Measurements from ENCODE around the gene PDE6C.

The PDE6C gene

GRCh38 chr10:93595378-93596161, 16.8 kb upstream of the PDE6C start:
- DNase-seq = peak; percentile 90

- peak; percentile 74 for DNase-seq
Measured at GRCh38 chr10:93596539-93596938, 15.8 kb upstream of the PDE6C start.

- no peak for DNase-seq
Measured at GRCh38 chr10:93597075-93597599, 15.2 kb upstream of the PDE6C start.

GRCh38 chr10:93598157-93598556, 14.2 kb upstream of the PDE6C start:
- DNase-seq = peak; percentile 24

- DNase-seq = peak; percentile 21
Measured at GRCh38 chr10:93599335-93599734, 13.0 kb upstream of the PDE6C start.

- peak; percentile 42 for DNase-seq
Measured at GRCh38 chr10:93599778-93600177, 12.6 kb upstream of the PDE6C start.

GRCh38 chr10:93600446-93601145, 11.7 kb upstream of the PDE6C start:
- peak; percentile 73 for DNase-seq

- DNase-seq = peak; percentile 67
Measured at GRCh38 chr10:93601146-93601773, 11.1 kb upstream of the PDE6C start, which contains the start of gene RBP4. Gene RBP4 (minus strand): TSS chr10:93601235. CDS start chr10:93601028, 207 bp downstream.

- DNase-seq = no peak
Measured at GRCh38 chr10:93601774-93602162, 10.6 kb upstream of the PDE6C start.

GRCh38 chr10:93603023-93603422, 9.3 kb upstream of the PDE6C start:
- no peak for DNase-seq

GRCh38 chr10:93604146-93604545, 8.2 kb upstream of the PDE6C start:
- DNase-seq = no peak

- DNase-seq = no peak
Measured at GRCh38 chr10:93608421-93608820, 3.9 kb upstream of the PDE6C start.

- DNase-seq = peak; percentile 6
Measured at GRCh38 chr10:93613126-93613525, 789 bp downstream of the PDE6C start.

GRCh38 chr10:93614101-93614825, 1.9 kb downstream of the PDE6C start:
- DNase-seq = peak; percentile 18

GRCh38 chr10:93615576-93616235, 3.4 kb downstream of the PDE6C start:
- no peak for DNase-seq

- DNase-seq = no peak
Measured at GRCh38 chr10:93620925-93621324, 8.6 kb downstream of the PDE6C start.

GRCh38 chr10:93622942-93623341, 10.6 kb downstream of the PDE6C start:
- DNase-seq = no peak

- DNase-seq = no peak
Measured at GRCh38 chr10:93628858-93629257, 16.5 kb downstream of the PDE6C start.

- no peak for DNase-seq
Measured at GRCh38 chr10:93629647-93630305, 17.4 kb downstream of the PDE6C start.

GRCh38 chr10:93630625-93631557, 18.6 kb downstream of the PDE6C start:
- no peak for DNase-seq

GRCh38 chr10:93639791-93640190, 27.5 kb downstream of the PDE6C start:
- DNase-seq = no peak

All from islet precursor cell (in vitro differentiated cells).